Fibroblast of mammary gland (primary cell): ENCODE measurements around the gene SCGB1A1.

Experiments
- DNase-seq: peaks from one replicate; pipeline ENCODE4 v3.0.0-alpha.2; 2010; ENCODE audit warnings: low read depth
- H3K4me3 ChIP-seq: 2 replicates; pipeline ENCODE4 v1.5.1; 2011; ENCODE audit warnings: low read depth, mild to moderate bottlenecking, low read length, moderate library complexity; ENCODE audit not compliant: control insufficient read depth
- CTCF ChIP-seq: conservative IDR thresholded peaks from 2 replicates; pipeline ENCODE4 v1.5.1; 2011; ENCODE audit warnings: low read depth, low read length, inconsistent platforms; ENCODE audit not compliant: control insufficient read depth, insufficient read depth

The SCGB1A1 gene

GRCh38 chr11:62430425-62430824, 11.6 kb downstream of the SCGB1A1 start:
- TF ChIP-seq CTCF = no peak
- H3K4me3 ChIP-seq = no peak overlapping the region
- DNase-seq = peak; percentile 54

- TF ChIP-seq CTCF = no peak
- DNase-seq = peak; percentile 78
- H3K4me3 ChIP-seq = no peak overlapping the region
These were observed 12.5 kb downstream of the SCGB1A1 start for GRCh38 chr11:62431171-62431901.

GRCh38 chr11:62432695-62433094, 13.9 kb downstream of the SCGB1A1 start:
- no peak for TF ChIP-seq CTCF
- H3K4me3 ChIP-seq = no peak overlapping the region
- DNase-seq = no peak

- H3K4me3 ChIP-seq = no peak overlapping the region
- no peak for TF ChIP-seq CTCF
- no peak for DNase-seq
These were observed 14.5 kb downstream of the SCGB1A1 start for GRCh38 chr11:62433141-62433903.

- TF ChIP-seq CTCF = no peak
- DNase-seq = no peak
- no peak overlapping the region for H3K4me3 ChIP-seq
These were observed 15.1 kb downstream of the SCGB1A1 start for GRCh38 chr11:62433904-62434276.

- no peak for DNase-seq
These were observed 17.2 kb downstream of the SCGB1A1 start for GRCh38 chr11:62435846-62436660.

More at GRCh38 chr11:62435846-62436660, 17.2 kb downstream of the SCGB1A1 start:
- no peak for TF ChIP-seq CTCF
- no peak overlapping the region for H3K4me3 ChIP-seq
